ENCODE measurements around the gene CADM4. TPM values are rescaled to one million over a fixed set of nuclear protein-coding genes. Genes with fewer than 3 reads are reported as not detected.
"Not testable (repeated sequence)": the region's sequence is repeated elsewhere in the genome, so short reads cannot be mapped to it uniquely, and the experiment has no call there.

Gene CADM4
- total and polyA plus RNA-seq, 2 donors, result 1.5 to 6.5 TPM

- 92% methylated on average over 7 of the region's 7 CpGs for WGBS
- H3K9me3 ChIP-seq (ENCODE audit: control insufficient read depth in 2 of 2, insufficient read depth in 1 of 2, low read length in 1 of 2), result no peaks in the 10 kb centered on the region
- peaks cover 0 to 4% of the 10 kb centered on the region in 2 donors for H3K4me1 ChIP-seq (ENCODE audit: control insufficient read depth in 2 of 2, insufficient read depth in 2 of 2, low read length in 2 of 2)
- H3K27me3 ChIP-seq (ENCODE audit: control insufficient read depth in 2 of 2, insufficient read depth in 1 of 2, low read length in 1 of 2), result no peaks in the 10 kb centered on the region
- no peak overlapping the region for H3K4me3 ChIP-seq (ENCODE audit: low read length in 2 of 2)
- no peak for DNase-seq (ENCODE audit: low read depth in 6 of 9, low spot score in 9 of 9)
- H3K27ac ChIP-seq (ENCODE audit: low read depth in 1 of 2, low read length in 1 of 2), result no peak overlapping the region
- H3K36me3 ChIP-seq (ENCODE audit: control insufficient read depth in 2 of 2, insufficient read depth in 2 of 2, low read length in 1 of 2), result peaks cover 45 to 57% of the 10 kb centered on the region in 2 donors
Measured at GRCh38 chr19:43609872-43610271, 29.8 kb downstream of the CADM4 start.

- H3K4me1 ChIP-seq (ENCODE audit: control insufficient read depth in 2 of 2, insufficient read depth in 2 of 2, low read length in 2 of 2), result peaks cover 0 to 4% of the 10 kb centered on the region in 2 donors
- no peaks in the 10 kb centered on the region for H3K27me3 ChIP-seq (ENCODE audit: control insufficient read depth in 2 of 2, insufficient read depth in 1 of 2, low read length in 1 of 2)
- no peaks in the 10 kb centered on the region for H3K9me3 ChIP-seq (ENCODE audit: control insufficient read depth in 2 of 2, insufficient read depth in 1 of 2, low read length in 1 of 2)
- WGBS, result 51% methylated on average over 28 of the region's 28 CpGs
- H3K4me3 ChIP-seq (ENCODE audit: low read length in 2 of 2), result no peak overlapping the region
- peaks cover 36 to 46% of the 10 kb centered on the region in 2 donors for H3K36me3 ChIP-seq (ENCODE audit: control insufficient read depth in 2 of 2, insufficient read depth in 2 of 2, low read length in 1 of 2)
- no peak for DNase-seq (ENCODE audit: low read depth in 6 of 9, low spot score in 9 of 9)
- peak overlapping the region; percentile 9 to 52 for H3K27ac ChIP-seq (ENCODE audit: low read depth in 1 of 2, low read length in 1 of 2)
Measured at GRCh38 chr19:43607238-43608205, 32.1 kb downstream of the CADM4 start.

GRCh38 chr19:43606569-43607229, 33.0 kb downstream of the CADM4 start:
- Histone ChIP-seq H3K4me1 (ENCODE audit: control insufficient read depth in 2 of 2, insufficient read depth in 2 of 2, low read length in 2 of 2) (peaks cover 0 to 4% of the 10 kb centered on the region in 2 donors), H3K4me3 (ENCODE audit: low read length in 2 of 2) (no peak overlapping the region), H3K36me3 (ENCODE audit: control insufficient read depth in 2 of 2, insufficient read depth in 2 of 2, low read length in 1 of 2) (peaks cover 34 to 45% of the 10 kb centered on the region in 2 donors), H3K27me3 (ENCODE audit: control insufficient read depth in 2 of 2, insufficient read depth in 1 of 2, low read length in 1 of 2) (no peaks in the 10 kb centered on the region), H3K27ac (ENCODE audit: low read depth in 1 of 2, low read length in 1 of 2) (peak overlapping the region; percentile 42 to 43), H3K9me3 (ENCODE audit: control insufficient read depth in 2 of 2, insufficient read depth in 1 of 2, low read length in 1 of 2) (no peaks in the 10 kb centered on the region)
- no peak for DNase-seq (ENCODE audit: low read depth in 6 of 9, low spot score in 9 of 9)
- 94% methylated on average over 7 of the region's 7 CpGs for WGBS

- Histone ChIP-seq H3K27me3 (ENCODE audit: control insufficient read depth in 2 of 2, insufficient read depth in 1 of 2, low read length in 1 of 2) (no peaks in the 10 kb centered on the region), H3K36me3 (ENCODE audit: control insufficient read depth in 2 of 2, insufficient read depth in 2 of 2, low read length in 1 of 2) (peaks cover 33 to 47% of the 10 kb centered on the region in 2 donors), H3K9me3 (ENCODE audit: control insufficient read depth in 2 of 2, insufficient read depth in 1 of 2, low read length in 1 of 2) (no peaks in the 10 kb centered on the region), H3K4me3 (ENCODE audit: low read length in 2 of 2) (no peak overlapping the region), H3K4me1 (ENCODE audit: control insufficient read depth in 2 of 2, insufficient read depth in 2 of 2, low read length in 2 of 2) (peaks cover 0 to 4% of the 10 kb centered on the region in 2 donors), H3K27ac (ENCODE audit: low read depth in 1 of 2, low read length in 1 of 2) (peak overlapping the region in 1 of 2 donors; percentile 36)
- 88% methylated on average over 7 of the region's 7 CpGs for WGBS
- no peak for DNase-seq (ENCODE audit: low read depth in 6 of 9, low spot score in 9 of 9)
Measured at GRCh38 chr19:43605875-43606568, 33.6 kb downstream of the CADM4 start.

- not testable (repeated sequence) for DNase-seq (ENCODE audit: low read depth in 6 of 9, low spot score in 9 of 9); H3K4me3 ChIP-seq (ENCODE audit: low read length in 2 of 2); H3K27me3 ChIP-seq (ENCODE audit: control insufficient read depth in 2 of 2, insufficient read depth in 1 of 2, low read length in 1 of 2); H3K27ac ChIP-seq (ENCODE audit: low read depth in 1 of 2, low read length in 1 of 2); H3K9me3 ChIP-seq (ENCODE audit: control insufficient read depth in 2 of 2, insufficient read depth in 1 of 2, low read length in 1 of 2)
- peaks cover 6 to 20% of the 10 kb centered on the region in 2 donors for H3K4me1 ChIP-seq (ENCODE audit: control insufficient read depth in 2 of 2, insufficient read depth in 2 of 2, low read length in 2 of 2)
- WGBS, result 99% methylated on average over 5 of the region's 5 CpGs
- H3K36me3 ChIP-seq (ENCODE audit: control insufficient read depth in 2 of 2, insufficient read depth in 2 of 2, low read length in 1 of 2), result peaks cover 33 to 41% of the 10 kb centered on the region in 2 donors
Measured at GRCh38 chr19:43600326-43600725, 39.3 kb downstream of the CADM4 start.

GRCh38 chr19:43599635-43600295, 39.9 kb downstream of the CADM4 start:
- peaks cover 8 to 25% of the 10 kb centered on the region in 2 donors for H3K4me1 ChIP-seq (ENCODE audit: control insufficient read depth in 2 of 2, insufficient read depth in 2 of 2, low read length in 2 of 2)
- H3K27ac ChIP-seq (ENCODE audit: low read depth in 1 of 2, low read length in 1 of 2), result no peak overlapping the region
- H3K36me3 ChIP-seq (ENCODE audit: control insufficient read depth in 2 of 2, insufficient read depth in 2 of 2, low read length in 1 of 2), result peaks cover 33 to 41% of the 10 kb centered on the region in 2 donors
- no peaks in the 10 kb centered on the region for H3K9me3 ChIP-seq (ENCODE audit: control insufficient read depth in 2 of 2, insufficient read depth in 1 of 2, low read length in 1 of 2)
- no peak for DNase-seq (ENCODE audit: low read depth in 6 of 9, low spot score in 9 of 9)
- 98% methylated on average over 4 of the region's 4 CpGs for WGBS
- H3K4me3 ChIP-seq (ENCODE audit: low read length in 2 of 2), result no peak overlapping the region
- no peaks in the 10 kb centered on the region for H3K27me3 ChIP-seq (ENCODE audit: control insufficient read depth in 2 of 2, insufficient read depth in 1 of 2, low read length in 1 of 2)

- H3K4me1 ChIP-seq (ENCODE audit: control insufficient read depth in 2 of 2, insufficient read depth in 2 of 2, low read length in 2 of 2), result peaks cover 14 to 35% of the 10 kb centered on the region in 2 donors
- WGBS, result 98% methylated on average over 19 of the region's 19 CpGs
- DNase-seq (ENCODE audit: low read depth in 6 of 9, low spot score in 9 of 9), result no peak
- H3K36me3 ChIP-seq (ENCODE audit: control insufficient read depth in 2 of 2, insufficient read depth in 2 of 2, low read length in 1 of 2), result peaks cover 38 to 46% of the 10 kb centered on the region in 2 donors
- no peak overlapping the region for H3K27ac ChIP-seq (ENCODE audit: low read depth in 1 of 2, low read length in 1 of 2)
- H3K4me3 ChIP-seq (ENCODE audit: low read length in 2 of 2), result no peak overlapping the region
- H3K9me3 ChIP-seq (ENCODE audit: control insufficient read depth in 2 of 2, insufficient read depth in 1 of 2, low read length in 1 of 2), result no peaks in the 10 kb centered on the region
- H3K27me3 ChIP-seq (ENCODE audit: control insufficient read depth in 2 of 2, insufficient read depth in 1 of 2, low read length in 1 of 2), result no peaks in the 10 kb centered on the region
Measured at GRCh38 chr19:43598445-43599240, 41.0 kb downstream of the CADM4 start.

- Histone ChIP-seq H3K4me3 (ENCODE audit: low read length in 2 of 2) (no peak overlapping the region), H3K27ac (ENCODE audit: low read depth in 1 of 2, low read length in 1 of 2) (no peak overlapping the region), H3K36me3 (ENCODE audit: control insufficient read depth in 2 of 2, insufficient read depth in 2 of 2, low read length in 1 of 2) (peaks cover 44 to 49% of the 10 kb centered on the region in 2 donors), H3K9me3 (ENCODE audit: control insufficient read depth in 2 of 2, insufficient read depth in 1 of 2, low read length in 1 of 2) (no peaks in the 10 kb centered on the region), H3K27me3 (ENCODE audit: control insufficient read depth in 2 of 2, insufficient read depth in 1 of 2, low read length in 1 of 2) (no peaks in the 10 kb centered on the region), H3K4me1 (ENCODE audit: control insufficient read depth in 2 of 2, insufficient read depth in 2 of 2, low read length in 2 of 2) (peaks cover 14 to 35% of the 10 kb centered on the region in 2 donors)
- WGBS, result 55% methylated on average over 5 of the region's 5 CpGs
- no peak for DNase-seq (ENCODE audit: low read depth in 6 of 9, low spot score in 9 of 9)
Measured at GRCh38 chr19:43597876-43598275, 41.8 kb downstream of the CADM4 start.

Measured in thymus (tissue), 11 donors.